Caco-2 (cell line): ENCODE measurements around the gene FBXW2. TPM values are rescaled to one million over a fixed set of nuclear protein-coding genes. Genes with fewer than 3 reads are reported as not detected.
"Not testable (repeated sequence)": the region's sequence is repeated elsewhere in the genome, so short reads cannot be mapped to it uniquely, and the experiment has no call there.

ENCODE experiments used
- BruUV-seq: library from RNA; stranded (reverse); fragments of 400-500 nt; replicated peaks from 2 replicates; lab custom pipeline; 2021; lab: Mats Ljungman, UMichigan
- CTCF ChIA-PET: fragments of 300-600 bp; sonication (Branson Sonifier 250); formaldehyde crosslinking; loops from one replicate; lab custom pipeline; 2022; ENCODE audit warnings: antibody characterized with exemption; lab: Charles Lee
- POLR2A ChIA-PET: fragments of 300-600 bp; sonication (Branson Sonifier 250); formaldehyde crosslinking; loops from one replicate; lab custom pipeline; 2022; ENCODE audit warnings: antibody characterized with exemption; lab: Charles Lee
- DNase-seq, 2 experiments: peaks; one replicate each; pipeline versions ENCODE4 v3.0.0 to v3.0.0-alpha.2; 2020 to 2022
- H3K27me3 ChIP-seq: replicated peaks from 2 replicates; pipeline ENCODE4 v1.6.0; 2011; ENCODE audit warnings: low read length; ENCODE audit not compliant: control insufficient read depth, insufficient read depth
- H3K36me3 ChIP-seq: 2 replicates; pipeline ENCODE4 v1.5.1; 2011; ENCODE audit warnings: low read length; ENCODE audit not compliant: control insufficient read depth, insufficient read depth
- H3K4me1 ChIP-seq: fragments of 250-450 bp; sonication (Bioruptor Pico); 2 replicates; pipeline ENCODE4 v1.5.1; 2020; ENCODE audit warnings: mild to moderate bottlenecking
- H3K4me3 ChIP-seq: 2 replicates; pipeline ENCODE4 v1.5.1; 2011; ENCODE audit warnings: low read depth, mild to moderate bottlenecking, control low read depth, low read length
- H3K9me3 ChIP-seq: fragments of 250-450 bp; sonication (Bioruptor Pico); 2 replicates; pipeline ENCODE4 v1.5.1; 2020; ENCODE audit warnings: mild to moderate bottlenecking, moderate library complexity
- H3K27ac Mint-ChIP-seq: one replicate; pipeline ENCODE4 v1.8.0; 2022; ENCODE audit warnings: mixed read lengths; ENCODE audit not compliant: unreplicated experiment
- H3K27me3 Mint-ChIP-seq: one replicate; pipeline ENCODE4 v1.8.0; 2022; ENCODE audit warnings: mixed read lengths; ENCODE audit not compliant: insufficient read depth, unreplicated experiment
- H3K36me3 Mint-ChIP-seq: one replicate; pipeline ENCODE4 v1.8.0; 2022; ENCODE audit warnings: mild to moderate bottlenecking, mixed read lengths; ENCODE audit not compliant: insufficient read depth, unreplicated experiment
- H3K4me1 Mint-ChIP-seq: one replicate; pipeline ENCODE4 v1.8.0; 2022; ENCODE audit warnings: low read depth, mixed read lengths; ENCODE audit not compliant: unreplicated experiment
- H3K4me3 Mint-ChIP-seq: one replicate; pipeline ENCODE4 v1.8.0; 2022; ENCODE audit warnings: mild to moderate bottlenecking, moderate library complexity, mixed read lengths; ENCODE audit not compliant: unreplicated experiment
- H3K9me3 Mint-ChIP-seq: one replicate; pipeline ENCODE4 v1.8.0; 2022; ENCODE audit warnings: mixed read lengths; ENCODE audit not compliant: unreplicated experiment
- CTCF ChIP-seq, 2 experiments: fragments of 200-600 bp in 1 of 2; IDR thresholded peaks; 1 replicate in 1 of 2; 2 replicates in 1 of 2; pipeline versions ENCODE4 v1.5.1 to v1.8.0; 2011 to 2022; ENCODE audit warnings: antibody characterized with exemption in 1 of 2, control low read depth in 1 of 2, inconsistent platforms in 1 of 2, low read depth in 1 of 2, low read length in 1 of 2, mild to moderate bottlenecking in 1 of 2, moderate library complexity in 1 of 2; ENCODE audit not compliant: insufficient read depth in 1 of 2, severe bottlenecking in 1 of 2, unreplicated experiment in 1 of 2
- intact Hi-C: fragments of 100-400 bp; cut with micrococcal nuclease; formaldehyde crosslinking; loops from one replicate; pipeline ENCODE4 v1.10.0; 2022; ENCODE audit not compliant: unreplicated experiment
- total RNA-seq: library from RNA; stranded (reverse); gene quantifications from 2 replicates; pipeline ENCODE4 v1.2.3, GENCODE V29; 2022

FBXW2 gene
- total RNA-seq, 1 experiment from 2014 or later = 74.3 TPM

- intact Hi-C loops = loop anchor here (1.0 to 5.0 kb wide), 4 partner anchors 36 to 305 kb away; partner anchors contain the start of gene FBXW2
- H3K36me3 ChIP-seq = no peaks in the 10 kb centered on the region
- no peaks in the 10 kb centered on the region for H3K4me1 ChIP-seq
- BruUV-seq = no TSS peak
- H3K4me3 ChIP-seq = no peak overlapping the region
- Mint-ChIP-seq H3K4me1 (no peaks in the 10 kb centered on the region), H3K4me3 (no peak overlapping the region), H3K27ac (no peak overlapping the region), H3K36me3 (peaks cover 15% of the 10 kb centered on the region), H3K9me3 (no peaks in the 10 kb centered on the region), H3K27me3 (no peaks in the 10 kb centered on the region)
- ChIA-PET CTCF (interaction anchor here (0.7 to 1.6 kb wide), 7 partner anchors 10 to 304 kb away, joined by 3 to 9 read pairs (median 3); no protein-coding TSS in a partner anchor), POLR2A (no interaction called here)
- H3K27me3 ChIP-seq = no peaks in the 10 kb centered on the region
- peak; percentile 79 to 87 for TF ChIP-seq CTCF (IDR thresholded peaks at IDR 0.05; ENCODE audit: insufficient read depth in 1 of 2, low read depth in 1 of 2, low read length in 1 of 2, severe bottlenecking in 1 of 2, unreplicated experiment in 1 of 2)
- DNase-seq = peak; percentile 54 to 76
- H3K9me3 ChIP-seq = no peaks in the 10 kb centered on the region
Measured at GRCh38 chr9:120755810-120756434, 37.3 kb downstream of the FBXW2 start.

GRCh38 chr9:120755044-120755443 is 38.2 kb downstream of the FBXW2 start:
- Histone ChIP-seq H3K36me3 (no peaks in the 10 kb centered on the region), H3K27me3 (no peaks in the 10 kb centered on the region), H3K4me1 (no peaks in the 10 kb centered on the region), H3K9me3 (no peaks in the 10 kb centered on the region), H3K4me3 (no peak overlapping the region)
- POLR2A ChIA-PET = no interaction called here
- Mint-ChIP-seq H3K9me3 (no peaks in the 10 kb centered on the region), H3K4me3 (no peak overlapping the region), H3K27me3 (no peaks in the 10 kb centered on the region), H3K27ac (no peak overlapping the region), H3K4me1 (no peaks in the 10 kb centered on the region), H3K36me3 (peaks cover 11% of the 10 kb centered on the region)
- DNase-seq = no peak
- CTCF ChIA-PET = interaction anchor here (1.5 to 1.6 kb wide), 2 partner anchors 135 to 305 kb away, joined by 3 to 9 read pairs; no protein-coding TSS in a partner anchor
- intact Hi-C loops = loop anchor here (5.0 kb wide), 1 partner anchor 37 kb away; the partner anchor contains the start of gene FBXW2
- no TSS peak for BruUV-seq
- TF ChIP-seq CTCF (IDR thresholded peaks at IDR 0.05; ENCODE audit: insufficient read depth in 1 of 2, low read depth in 1 of 2, low read length in 1 of 2, severe bottlenecking in 1 of 2, unreplicated experiment in 1 of 2) = no peak

GRCh38 chr9:120750421-120750820 is 42.8 kb downstream of the FBXW2 start:
- intact Hi-C loops = no loop called here
- no peaks in the 10 kb centered on the region for H3K27me3 Mint-ChIP-seq
- no peaks in the 10 kb centered on the region for H3K9me3 Mint-ChIP-seq
- no peak overlapping the region for H3K4me3 Mint-ChIP-seq
- peaks cover 5% of the 10 kb centered on the region for H3K36me3 Mint-ChIP-seq
- Histone ChIP-seq H3K27me3 (no peaks in the 10 kb centered on the region), H3K4me1 (no peaks in the 10 kb centered on the region), H3K4me3 (no peak overlapping the region), H3K9me3 (no peaks in the 10 kb centered on the region), H3K36me3 (no peaks in the 10 kb centered on the region)
- no peak for DNase-seq
- no peaks in the 10 kb centered on the region for H3K4me1 Mint-ChIP-seq
- BruUV-seq = no TSS peak
- TF ChIP-seq CTCF (IDR thresholded peaks at IDR 0.05; ENCODE audit: insufficient read depth in 1 of 2, low read depth in 1 of 2, low read length in 1 of 2, severe bottlenecking in 1 of 2, unreplicated experiment in 1 of 2) = no peak
- ChIA-PET POLR2A (interaction anchor here (0.5 kb wide), 1 partner anchor 310 kb away, joined by 3 read pairs; no protein-coding TSS in a partner anchor), CTCF (no interaction called here)
- H3K27ac Mint-ChIP-seq = no peak overlapping the region

- H3K9me3 Mint-ChIP-seq, H3K27me3 Mint-ChIP-seq, H3K27ac Mint-ChIP-seq, POLR2A ChIA-PET, H3K36me3 Mint-ChIP-seq, H3K9me3 ChIP-seq, H3K4me1 Mint-ChIP-seq, H3K27me3 ChIP-seq, CTCF ChIA-PET, DNase-seq, H3K4me3 Mint-ChIP-seq, intact Hi-C loops, BruUV-seq, H3K4me3 ChIP-seq, H3K4me1 ChIP-seq, H3K36me3 ChIP-seq: not testable (repeated sequence)
Measured at GRCh38 chr9:120746366-120746765, 46.9 kb downstream of the FBXW2 start.
